Karpas-422 (cell line): ENCODE data around the gene IL1B. TPM values are rescaled to one million over a fixed set of nuclear protein-coding genes. Genes with fewer than 3 reads are reported as not detected.

Experiments used
- DNase-seq: peaks from one replicate; pipeline ENCODE4 v3.0.0-alpha.2; 2015
- H2AFZ ChIP-seq: fragments of 200-600 bp; sonication (generic); 2 replicates; pipeline ENCODE4 v1.6.1; 2014; ENCODE audit warnings: antibody characterized with exemption, low read length, mixed read lengths
- H3K27ac ChIP-seq: fragments of 200-600 bp; sonication (generic); 2 replicates; pipeline ENCODE4 v1.5.1; 2014; ENCODE audit warnings: mild to moderate bottlenecking, low read length, moderate library complexity
- H3K27me3 ChIP-seq: fragments of 200-600 bp; sonication (generic); 2 replicates; pipeline ENCODE4 v1.6.1; 2014; ENCODE audit warnings: low read length, mixed read lengths
- H3K36me3 ChIP-seq: fragments of 200-600 bp; sonication (generic); 2 replicates; pipeline ENCODE4 v1.6.1; 2014; ENCODE audit warnings: low read length, mixed read lengths; ENCODE audit not compliant: insufficient read depth
- H3K4me1 ChIP-seq: fragments of 200-600 bp; sonication (generic); 2 replicates; pipeline ENCODE4 v1.6.1; 2014; ENCODE audit warnings: mild to moderate bottlenecking, low read length, mixed read lengths
- H3K4me2 ChIP-seq: fragments of 200-600 bp; sonication (generic); 2 replicates; pipeline ENCODE4 v1.6.1; 2014; ENCODE audit warnings: low read length, low read depth, mild to moderate bottlenecking; ENCODE audit not compliant: poor library complexity, severe bottlenecking
- H3K4me3 ChIP-seq: fragments of 200-600 bp; sonication (generic); 2 replicates; pipeline ENCODE4 v1.5.1; 2014; ENCODE audit warnings: mild to moderate bottlenecking, antibody characterized with exemption, low read length, mixed read lengths
- H3K79me2 ChIP-seq: fragments of 200-600 bp; sonication (generic); 2 replicates; pipeline ENCODE4 v1.6.1; 2014; ENCODE audit warnings: mild to moderate bottlenecking, low read length, mixed read lengths
- H3K9ac ChIP-seq: fragments of 200-600 bp; sonication (generic); 2 replicates; pipeline ENCODE4 v1.6.0; 2014; ENCODE audit warnings: low read length
- H3K9me2 ChIP-seq: fragments of 200-600 bp; sonication (generic), shearing (Covaris generic); replicated peaks from 2 replicates; pipeline ENCODE4 v1.6.0; 2014; ENCODE audit warnings: mild to moderate bottlenecking, low read length, moderate library complexity; ENCODE audit not compliant: insufficient read depth
- H3K9me3 ChIP-seq: fragments of 300-700, 200-600 bp; sonication (generic); 2 replicates; pipeline ENCODE4 v1.6.1; 2014; ENCODE audit warnings: low read length, mixed read lengths
- H4K20me1 ChIP-seq: fragments of 200-600 bp; sonication (generic); 2 replicates; pipeline ENCODE4 v1.6.1; 2014; ENCODE audit warnings: mild to moderate bottlenecking, antibody characterized with exemption, low read length, low read depth; ENCODE audit not compliant: insufficient read depth
- total RNA-seq: library from RNA; depleted of rRNA; stranded (reverse); fragments of >200 nt; shearing (Covaris generic); gene quantifications from 2 replicates; pipeline ENCODE4 v1.2.3, GENCODE V29; 2014; ENCODE audit warnings: low replicate concordance; rRNA removed

Gene IL1B
- total RNA-seq = not detected in 2 replicates

GRCh38 chr2:112836695-112837117 lies at the start of gene IL1B:
IL1B (minus strand) TSS chr2:112836779; CDS start chr2:112836229, 550 bp downstream.
- H3K4me1 ChIP-seq = peaks cover 9% of the 10 kb centered on the region; the same call in 1 of the 2 replicates
- H3K4me3 ChIP-seq = no peak within 1 kb of the TSS
- H3K9ac ChIP-seq = no peak within 1 kb of the TSS
- no peaks in the 10 kb centered on the region for H3K9me2 ChIP-seq
- no peak within 1 kb of the TSS for H3K27ac ChIP-seq
- H4K20me1 ChIP-seq = no peaks in the 10 kb centered on the region
- no peaks in the 10 kb centered on the region for H3K27me3 ChIP-seq
- H3K9me3 ChIP-seq = no peaks in the 10 kb centered on the region
- no peaks in the 10 kb centered on the region for H3K36me3 ChIP-seq
- peak; percentile 40 for DNase-seq
- H2AFZ ChIP-seq = no peak within 1 kb of the TSS
- no peak within 1 kb of the TSS for H3K4me2 ChIP-seq
- H3K79me2 ChIP-seq = no peaks in the 10 kb centered on the region

GRCh38 chr2:112886291-112886690 lies 49.7 kb upstream of the IL1B start:
- Histone ChIP-seq H3K27me3 (no peaks in the 10 kb centered on the region), H3K4me3 (no peak overlapping the region), H2AFZ (no peak overlapping the region), H4K20me1 (no peaks in the 10 kb centered on the region), H3K36me3 (no peaks in the 10 kb centered on the region), H3K9me2 (no peaks in the 10 kb centered on the region), H3K79me2 (no peaks in the 10 kb centered on the region), H3K27ac (no peak overlapping the region), H3K4me2 (no peak overlapping the region), H3K9me3 (no peaks in the 10 kb centered on the region), H3K9ac (no peak overlapping the region), H3K4me1 (no peaks in the 10 kb centered on the region)
- no peak for DNase-seq

GRCh38 chr2:112885506-112885902 lies 48.9 kb upstream of the IL1B start:
- H3K9me3 ChIP-seq = no peaks in the 10 kb centered on the region
- H3K27me3 ChIP-seq = no peaks in the 10 kb centered on the region
- H3K4me2 ChIP-seq = no peak overlapping the region
- DNase-seq = no peak
- H3K36me3 ChIP-seq = no peaks in the 10 kb centered on the region
- no peaks in the 10 kb centered on the region for H3K4me1 ChIP-seq
- H2AFZ ChIP-seq = no peak overlapping the region
- no peak overlapping the region for H3K27ac ChIP-seq
- no peaks in the 10 kb centered on the region for H3K9me2 ChIP-seq
- H3K4me3 ChIP-seq = no peak overlapping the region
- no peaks in the 10 kb centered on the region for H3K79me2 ChIP-seq
- H3K9ac ChIP-seq = no peak overlapping the region
- no peaks in the 10 kb centered on the region for H4K20me1 ChIP-seq

GRCh38 chr2:112884869-112885505 lies 48.4 kb upstream of the IL1B start:
- no peak overlapping the region for H3K27ac ChIP-seq
- no peaks in the 10 kb centered on the region for H4K20me1 ChIP-seq
- peak; percentile 85 for DNase-seq
- no peak overlapping the region for H3K9ac ChIP-seq
- H3K36me3 ChIP-seq = no peaks in the 10 kb centered on the region
- no peak overlapping the region for H3K4me2 ChIP-seq
- no peaks in the 10 kb centered on the region for H3K4me1 ChIP-seq
- no peaks in the 10 kb centered on the region for H3K9me2 ChIP-seq
- H3K27me3 ChIP-seq = no peaks in the 10 kb centered on the region
- no peak overlapping the region for H3K4me3 ChIP-seq
- no peak overlapping the region for H2AFZ ChIP-seq
- no peaks in the 10 kb centered on the region for H3K79me2 ChIP-seq
- no peaks in the 10 kb centered on the region for H3K9me3 ChIP-seq

GRCh38 chr2:112883669-112884068 lies 47.1 kb upstream of the IL1B start:
- Histone ChIP-seq H3K4me1 (no peaks in the 10 kb centered on the region), H3K36me3 (no peaks in the 10 kb centered on the region), H2AFZ (no peak overlapping the region), H3K27ac (no peak overlapping the region), H3K9ac (no peak overlapping the region), H3K9me3 (no peaks in the 10 kb centered on the region), H3K79me2 (no peaks in the 10 kb centered on the region), H3K27me3 (no peaks in the 10 kb centered on the region), H3K4me3 (no peak overlapping the region), H3K9me2 (no peaks in the 10 kb centered on the region), H3K4me2 (no peak overlapping the region), H4K20me1 (no peaks in the 10 kb centered on the region)
- DNase-seq = no peak

GRCh38 chr2:112881217-112881985 lies 44.8 kb upstream of the IL1B start:
- no peaks in the 10 kb centered on the region for H3K36me3 ChIP-seq
- H2AFZ ChIP-seq = no peak overlapping the region
- no peaks in the 10 kb centered on the region for H3K9me2 ChIP-seq
- no peaks in the 10 kb centered on the region for H4K20me1 ChIP-seq
- H3K9ac ChIP-seq = no peak overlapping the region
- H3K79me2 ChIP-seq = no peaks in the 10 kb centered on the region
- no peak overlapping the region for H3K4me2 ChIP-seq
- no peak overlapping the region for H3K4me3 ChIP-seq
- no peaks in the 10 kb centered on the region for H3K4me1 ChIP-seq
- no peak overlapping the region for H3K27ac ChIP-seq
- no peaks in the 10 kb centered on the region for H3K27me3 ChIP-seq
- H3K9me3 ChIP-seq = no peaks in the 10 kb centered on the region
- DNase-seq = peak; percentile 34

- no peaks in the 10 kb centered on the region for H3K27me3 ChIP-seq
- no peaks in the 10 kb centered on the region for H3K4me1 ChIP-seq
- no peaks in the 10 kb centered on the region for H3K36me3 ChIP-seq
- H4K20me1 ChIP-seq = no peaks in the 10 kb centered on the region
- no peaks in the 10 kb centered on the region for H3K9me2 ChIP-seq
- H3K9me3 ChIP-seq = no peaks in the 10 kb centered on the region
- no peaks in the 10 kb centered on the region for H3K79me2 ChIP-seq
- no peak overlapping the region for H2AFZ ChIP-seq
- peak; percentile 14 for DNase-seq
- H3K4me3 ChIP-seq = no peak overlapping the region
- H3K9ac ChIP-seq = no peak overlapping the region
- no peak overlapping the region for H3K27ac ChIP-seq
- H3K4me2 ChIP-seq = no peak overlapping the region
Measured at GRCh38 chr2:112880696-112881095, 44.1 kb upstream of the IL1B start.

GRCh38 chr2:112880091-112880531 lies 43.5 kb upstream of the IL1B start:
- H3K4me3 ChIP-seq = no peak overlapping the region
- H4K20me1 ChIP-seq = no peaks in the 10 kb centered on the region
- H3K36me3 ChIP-seq = no peaks in the 10 kb centered on the region
- no peak overlapping the region for H3K27ac ChIP-seq
- no peaks in the 10 kb centered on the region for H3K9me3 ChIP-seq
- no peak overlapping the region for H3K9ac ChIP-seq
- no peaks in the 10 kb centered on the region for H3K4me1 ChIP-seq
- no peak overlapping the region for H3K4me2 ChIP-seq
- H3K9me2 ChIP-seq = no peaks in the 10 kb centered on the region
- no peak overlapping the region for H2AFZ ChIP-seq
- peak; percentile 27 for DNase-seq
- H3K27me3 ChIP-seq = no peaks in the 10 kb centered on the region
- no peaks in the 10 kb centered on the region for H3K79me2 ChIP-seq
